ENCODE data around the gene SH3RF3.
"Not testable (repeated sequence)": the region's sequence is repeated elsewhere in the genome, so short reads cannot be mapped to it uniquely, and the experiment has no call there.

The SH3RF3 gene

DNA sequence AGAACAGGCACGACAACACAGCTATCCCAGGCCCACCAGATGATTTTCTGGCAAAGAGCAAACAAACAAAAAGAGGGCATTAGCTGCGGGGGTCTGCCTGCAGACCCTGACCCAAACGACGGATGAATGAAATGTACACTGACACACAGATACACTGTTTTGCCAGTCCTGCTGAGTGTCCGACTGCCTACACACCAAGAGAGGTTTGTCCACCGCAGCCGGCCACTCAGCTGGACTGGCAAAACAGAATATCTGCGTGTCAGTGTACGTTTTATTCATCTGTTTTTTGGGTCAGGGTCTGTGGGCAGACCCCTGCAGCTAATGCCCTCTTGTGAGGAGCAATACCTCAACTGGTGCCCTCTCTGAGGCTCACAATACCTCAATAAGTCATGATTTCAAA, 10.7 kb upstream of the SH3RF3 start:
- DNase-seq (ENCODE audit: low spot score), result no peak

DNA sequence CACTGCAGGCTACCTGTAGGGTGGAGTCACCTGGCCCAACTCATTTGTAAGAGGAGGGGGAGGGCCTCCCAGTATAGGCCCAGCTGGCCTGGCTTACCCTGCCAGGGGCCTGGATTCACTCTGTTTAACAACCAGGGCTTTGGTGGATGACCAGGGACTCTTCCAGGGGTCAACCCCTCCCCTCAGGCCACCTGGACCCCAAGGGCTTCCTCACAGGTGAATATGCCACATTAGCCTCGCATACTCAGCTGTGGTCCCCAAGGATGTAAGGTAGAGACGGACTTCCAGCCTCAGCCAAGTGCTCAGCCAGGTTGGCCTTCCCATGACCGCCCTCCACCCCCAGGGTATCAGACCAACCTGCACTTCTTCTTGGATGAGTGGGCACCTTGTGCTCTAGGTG, 8.8 kb upstream of the SH3RF3 start:
- DNase-seq (ENCODE audit: low spot score), result no peak

DNA sequence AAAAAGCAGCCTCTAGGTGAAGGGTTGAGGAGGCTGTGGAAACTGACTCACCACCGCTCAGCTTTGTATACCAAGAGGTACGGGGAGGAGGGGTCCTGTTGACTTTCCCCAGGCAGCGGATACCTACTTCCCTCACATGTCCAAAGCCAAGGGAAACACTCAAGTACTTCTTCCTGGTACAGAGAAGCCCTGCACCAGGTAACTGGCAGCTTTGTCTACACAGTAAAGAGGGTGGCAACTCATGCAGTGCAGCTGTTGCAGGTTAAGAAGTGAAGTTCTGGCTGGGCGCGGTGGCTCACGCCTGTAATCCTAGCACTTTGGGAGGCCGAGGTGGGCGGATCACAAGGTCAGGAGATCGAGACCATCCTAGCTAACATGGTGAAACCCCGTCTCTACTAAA, 8.3 kb upstream of the SH3RF3 start:
- DNase-seq (ENCODE audit: low spot score), result not testable (repeated sequence)

DNA sequence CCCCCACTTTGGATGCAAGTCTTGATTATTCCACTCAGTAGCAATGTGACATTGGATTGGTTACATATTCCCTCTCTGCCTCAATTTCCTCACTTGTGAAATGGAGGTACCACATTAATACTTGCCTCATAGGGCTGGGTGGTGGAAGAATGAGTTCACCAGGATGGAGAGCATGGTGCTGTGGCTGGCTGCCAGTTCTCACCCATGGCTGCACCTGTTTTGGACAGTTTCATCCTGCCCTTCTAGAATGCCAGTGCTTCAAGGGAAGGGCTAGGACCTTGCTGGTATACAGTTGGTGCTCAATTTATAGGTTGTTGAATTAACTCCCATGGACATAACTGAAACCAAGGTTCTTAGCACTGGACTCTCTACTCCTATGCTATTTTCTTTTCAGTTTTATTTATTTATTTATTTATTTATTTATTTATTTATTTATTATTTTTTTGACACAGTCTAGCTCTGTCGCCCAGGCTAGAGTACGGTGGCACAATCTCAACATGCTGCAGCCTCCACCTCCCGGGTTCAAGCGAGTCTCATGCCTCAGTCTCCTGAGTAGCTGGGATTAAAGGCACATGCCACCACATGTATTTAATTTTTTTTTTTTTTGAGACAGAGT, 5.3 kb upstream of the SH3RF3 start:
- DNase-seq (ENCODE audit: low spot score), result no peak

DNA sequence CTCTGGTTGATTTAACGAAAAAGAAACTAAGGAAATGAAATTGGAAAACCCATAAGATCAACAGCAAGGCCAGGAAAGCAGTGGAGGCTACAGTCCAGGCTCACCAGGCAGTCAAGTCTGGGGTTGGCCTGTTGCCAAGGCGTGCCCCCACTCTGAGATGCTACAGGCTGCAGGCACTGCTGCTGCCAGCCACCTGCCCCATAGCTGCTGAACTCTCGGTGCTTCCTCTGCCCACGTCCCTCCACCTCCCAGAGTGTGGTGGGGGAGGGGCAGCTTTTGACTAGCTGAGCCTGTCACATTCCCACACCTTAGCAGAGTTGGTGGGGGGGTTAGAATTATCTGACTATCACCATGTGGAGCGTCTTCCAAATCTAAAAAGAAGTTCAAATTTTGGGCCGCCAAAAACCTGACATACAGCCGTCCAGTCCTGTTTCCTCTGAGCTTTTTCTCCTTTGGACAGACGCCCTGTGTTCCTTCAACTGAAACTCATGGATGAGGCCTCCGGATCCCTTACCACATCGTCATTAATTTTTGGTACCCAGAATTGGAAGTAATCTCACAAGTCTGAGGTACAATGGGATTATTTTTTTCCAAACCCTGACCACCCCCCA, 3.9 kb upstream of the SH3RF3 start:
- no peak for DNase-seq (ENCODE audit: low spot score)

DNA sequence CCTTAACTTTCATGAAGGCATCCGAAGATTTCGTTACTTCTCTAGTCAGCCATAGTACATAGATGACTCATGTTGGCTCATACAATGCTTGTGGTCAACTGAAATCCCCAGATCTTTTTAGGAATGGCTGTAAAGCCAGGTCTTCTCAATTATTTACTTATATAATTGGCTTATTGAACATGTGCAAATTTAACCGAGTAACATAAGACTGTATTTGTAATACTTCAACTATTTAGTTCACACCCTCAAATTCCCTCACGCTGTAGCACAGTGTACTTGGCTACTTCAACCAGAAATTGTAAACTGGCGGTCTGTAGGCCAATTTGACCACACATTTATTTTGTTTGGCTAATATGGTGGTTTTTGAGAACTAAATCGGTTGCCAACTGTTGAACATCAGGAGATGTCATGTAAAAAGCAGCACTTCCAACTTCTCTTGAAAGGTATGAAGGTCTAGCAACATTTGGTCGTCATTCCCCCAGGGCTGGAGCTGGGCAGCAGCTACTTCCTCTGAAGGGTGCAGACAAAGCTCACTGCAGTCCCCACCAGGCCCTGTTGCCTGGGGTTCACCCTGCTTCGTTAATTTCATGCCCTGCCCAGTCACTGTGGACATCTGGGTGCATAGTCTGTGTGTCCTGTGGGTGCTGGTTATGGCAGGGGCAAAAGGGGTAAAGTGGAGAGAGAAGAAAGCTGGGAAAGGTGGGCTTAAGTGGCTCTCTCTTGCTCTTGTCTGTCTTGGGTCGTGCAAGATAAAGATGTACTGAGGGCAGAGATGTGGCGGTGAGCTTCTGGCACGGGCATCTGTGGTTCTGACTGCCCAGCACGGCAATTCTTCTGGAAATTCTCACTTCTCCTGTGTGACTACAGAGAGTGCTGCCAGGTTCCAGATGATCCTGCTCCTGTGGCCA, 3.2 kb upstream of the SH3RF3 start:
- no peak for DNase-seq (ENCODE audit: low spot score)

DNA sequence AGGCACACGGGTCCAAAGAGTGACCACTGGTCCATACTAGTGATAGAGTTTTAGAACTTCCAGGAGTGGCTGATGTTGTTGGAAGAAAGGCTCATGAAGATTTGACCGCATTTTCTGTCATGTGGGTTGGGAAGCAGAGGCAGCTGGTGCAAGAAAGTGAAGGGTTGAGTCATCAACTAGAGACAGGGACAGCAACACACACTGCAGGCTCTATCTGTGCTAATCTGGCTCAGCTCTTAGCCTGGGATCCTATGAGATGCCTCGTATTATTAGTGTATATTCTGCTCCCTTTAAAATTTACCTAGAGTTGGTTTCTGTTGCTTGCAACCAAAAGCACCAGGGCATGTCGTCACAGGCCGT, 2.5 kb upstream of the SH3RF3 start:
- peak; percentile 46 for DNase-seq (ENCODE audit: low spot score)

DNA sequence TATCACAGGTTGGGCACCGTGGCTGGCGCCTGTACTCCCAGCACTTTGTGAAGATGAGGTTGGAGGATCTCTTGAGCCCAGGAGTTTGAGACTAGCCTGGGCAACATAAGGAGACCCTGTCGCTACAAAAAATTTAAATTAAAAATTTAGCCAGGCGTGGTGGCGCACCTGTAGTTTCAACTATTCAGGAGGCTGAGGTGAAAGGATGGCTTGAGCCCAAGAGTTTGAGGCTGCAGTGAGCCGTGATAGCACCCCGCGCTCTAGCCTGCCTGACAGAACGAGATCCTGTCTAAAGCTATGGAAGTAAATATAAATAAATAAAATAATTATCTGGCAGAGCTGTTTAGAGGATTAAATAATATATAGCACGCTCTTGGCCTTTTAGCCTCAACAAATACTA, 1.4 kb upstream of the SH3RF3 start:
- DNase-seq (ENCODE audit: low spot score), result no peak

DNA sequence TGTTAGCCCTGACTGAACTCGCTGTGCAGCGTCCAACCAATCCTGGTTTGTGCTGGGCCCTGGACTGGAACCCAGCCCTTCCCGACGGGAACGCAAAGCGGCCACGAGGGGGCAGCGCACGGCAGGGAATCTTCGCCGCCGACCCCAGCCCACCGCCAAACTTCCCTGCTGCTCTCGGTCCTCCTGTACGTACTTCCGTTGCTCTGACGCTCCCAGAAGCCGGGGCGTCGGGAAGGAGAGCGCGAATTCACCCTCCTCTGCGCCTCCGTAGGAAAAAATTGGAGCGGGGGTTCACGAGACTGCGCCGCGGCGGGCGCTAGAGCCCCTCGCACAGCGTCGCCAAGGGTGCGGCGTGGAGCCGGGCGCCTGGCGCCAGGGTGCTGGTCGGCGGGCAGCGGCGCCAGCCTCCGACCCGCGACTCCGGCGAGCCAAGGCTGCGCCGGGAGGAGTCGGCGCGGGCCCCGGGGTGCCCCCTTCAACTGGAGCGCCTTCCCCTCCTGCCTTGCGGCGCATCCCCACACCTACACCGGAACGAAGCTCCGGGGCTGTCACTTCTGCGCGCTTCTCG, 873 bp upstream of the SH3RF3 start:
- peak; percentile 88 for DNase-seq (ENCODE audit: low spot score)

DNA sequence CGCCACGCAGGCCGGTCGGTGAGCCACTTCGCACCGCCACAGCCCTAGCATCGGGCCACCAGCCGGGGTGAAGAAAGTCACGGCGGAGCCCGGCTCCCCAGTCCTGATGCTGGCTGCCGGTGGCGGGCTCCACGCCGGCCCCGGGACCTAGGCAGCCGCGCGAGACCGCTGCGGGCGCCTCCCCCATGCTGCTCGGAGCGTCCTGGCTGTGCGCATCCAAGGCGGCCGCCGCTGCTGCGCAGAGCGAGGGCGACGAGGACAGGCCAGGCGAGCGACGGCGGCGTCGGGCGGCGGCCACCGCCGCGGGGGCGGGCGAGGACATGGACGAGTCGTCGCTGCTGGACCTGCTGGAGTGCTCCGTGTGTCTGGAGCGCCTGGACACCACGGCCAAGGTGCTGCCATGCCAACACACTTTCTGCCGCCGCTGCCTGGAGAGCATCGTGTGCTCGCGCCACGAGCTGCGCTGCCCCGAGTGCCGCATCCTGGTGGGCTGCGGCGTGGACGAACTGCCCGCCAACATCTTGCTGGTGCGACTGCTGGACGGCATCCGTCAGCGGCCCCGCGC, 433 bp downstream of the SH3RF3 start:
- no peak for DNase-seq (ENCODE audit: low spot score)

DNA sequence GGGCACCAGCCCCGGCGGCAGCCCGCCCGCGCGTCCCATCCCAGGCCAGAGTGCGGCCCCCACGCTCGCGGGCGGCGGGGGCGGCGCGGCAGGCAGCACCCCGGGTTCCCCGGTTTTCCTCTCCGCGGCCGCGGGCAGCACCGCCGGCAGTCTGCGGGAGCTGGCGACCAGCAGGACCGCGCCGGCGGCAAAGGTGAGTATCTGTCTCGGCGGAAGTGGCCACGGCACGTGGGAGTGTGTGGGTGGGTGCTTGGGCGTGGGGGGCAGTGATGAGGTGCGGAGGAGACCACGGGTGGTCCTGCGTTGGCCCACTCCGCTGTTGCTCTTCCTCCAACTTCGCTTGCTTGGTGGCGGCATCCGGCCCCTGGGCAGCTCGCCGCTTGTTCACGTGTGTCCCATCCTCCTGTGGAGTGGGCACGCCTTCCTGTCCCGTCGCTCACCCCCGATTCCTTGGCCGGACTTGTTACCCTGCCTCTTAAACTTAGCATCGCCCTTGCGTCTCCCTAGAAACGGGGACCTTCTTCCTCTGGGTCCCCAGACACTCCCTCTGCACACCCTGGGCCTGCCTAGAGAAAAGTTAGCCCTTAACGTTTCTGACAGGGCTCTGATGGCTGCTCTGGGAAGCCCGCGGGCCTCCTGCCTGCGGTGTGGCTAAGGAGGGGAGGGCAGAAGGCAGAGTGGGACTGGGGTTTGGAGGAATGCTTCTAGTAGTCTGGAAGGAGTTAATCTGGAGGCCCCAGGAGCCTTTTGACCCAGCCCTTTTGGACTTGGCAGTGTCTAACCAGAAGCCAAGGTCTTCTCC, 1.1 kb downstream of the SH3RF3 start:
- peak; percentile 42 for DNase-seq (ENCODE audit: low spot score)

DNA sequence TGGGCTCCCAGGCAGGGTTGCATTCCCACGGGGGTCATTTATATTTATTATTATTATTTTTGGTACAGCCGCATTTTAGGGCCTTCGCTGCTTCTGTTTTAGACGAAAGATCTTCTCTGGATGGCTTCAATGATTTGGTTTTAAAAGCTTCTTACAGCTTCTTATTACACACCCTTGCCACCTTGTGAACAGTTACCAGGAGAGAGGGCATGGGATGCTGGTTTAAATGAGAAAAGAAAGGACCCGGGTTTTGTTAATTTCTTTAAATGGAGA, 1.7 kb downstream of the SH3RF3 start:
- no peak for DNase-seq (ENCODE audit: low spot score)

DNA sequence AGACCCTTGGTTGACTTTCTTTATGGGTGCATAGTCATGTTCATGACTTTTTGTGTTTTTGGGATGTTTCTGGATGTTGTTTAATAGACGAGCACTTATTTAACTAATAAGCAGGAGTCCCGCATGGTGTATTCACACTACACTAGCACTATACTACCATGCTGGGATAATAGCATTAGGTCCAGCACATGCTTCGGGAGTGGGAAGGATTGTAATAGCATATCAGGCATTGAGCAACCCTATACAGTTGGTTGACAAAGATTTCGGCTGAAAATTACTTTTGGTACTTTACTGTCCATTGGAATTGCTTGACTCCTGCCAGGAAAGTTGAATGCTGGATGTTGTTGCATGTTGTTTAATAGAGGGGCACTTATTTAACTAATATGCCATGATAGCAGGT, 2.8 kb downstream of the SH3RF3 start:
- no peak for DNase-seq (ENCODE audit: low spot score)

DNA sequence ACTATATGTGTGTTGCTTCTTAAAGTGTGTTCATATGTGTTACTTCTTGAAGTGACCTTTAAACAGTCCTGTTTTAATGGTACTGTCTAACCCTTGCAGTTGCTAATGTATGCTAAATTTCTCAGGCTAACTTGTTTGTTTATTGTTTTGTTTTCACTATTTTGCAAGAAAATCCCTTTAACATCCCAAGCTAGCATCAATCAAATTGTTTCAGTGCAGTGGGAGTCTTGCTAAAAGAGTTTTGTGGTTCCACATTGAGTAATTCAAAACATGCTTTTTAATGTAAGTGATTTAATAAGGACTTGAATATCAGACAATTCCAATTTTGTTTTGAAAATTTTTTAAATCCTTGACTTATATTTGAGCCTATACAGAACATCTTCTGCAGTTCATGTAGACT, 3.6 kb downstream of the SH3RF3 start:
- DNase-seq (ENCODE audit: low spot score), result no peak

DNA sequence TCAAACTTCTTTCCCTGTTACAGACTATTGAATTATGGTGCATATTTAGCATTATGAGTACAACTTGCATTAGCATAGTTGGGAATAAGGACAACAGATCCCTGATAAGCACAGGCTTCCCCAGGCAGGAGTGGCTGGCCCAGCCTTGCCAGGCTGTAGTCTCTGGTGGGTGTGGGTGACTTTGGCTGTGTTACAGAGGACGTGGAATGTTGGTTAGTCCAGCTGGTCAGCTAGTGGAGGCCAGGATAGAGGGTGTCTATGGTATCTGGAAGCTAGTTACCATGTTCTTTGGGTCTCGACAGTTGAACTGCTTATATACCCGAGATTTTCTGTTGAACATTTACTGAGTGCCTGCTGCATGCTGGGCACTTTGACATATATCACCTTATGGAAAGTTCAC, 4.7 kb downstream of the SH3RF3 start:
- no peak for DNase-seq (ENCODE audit: low spot score)

DNA sequence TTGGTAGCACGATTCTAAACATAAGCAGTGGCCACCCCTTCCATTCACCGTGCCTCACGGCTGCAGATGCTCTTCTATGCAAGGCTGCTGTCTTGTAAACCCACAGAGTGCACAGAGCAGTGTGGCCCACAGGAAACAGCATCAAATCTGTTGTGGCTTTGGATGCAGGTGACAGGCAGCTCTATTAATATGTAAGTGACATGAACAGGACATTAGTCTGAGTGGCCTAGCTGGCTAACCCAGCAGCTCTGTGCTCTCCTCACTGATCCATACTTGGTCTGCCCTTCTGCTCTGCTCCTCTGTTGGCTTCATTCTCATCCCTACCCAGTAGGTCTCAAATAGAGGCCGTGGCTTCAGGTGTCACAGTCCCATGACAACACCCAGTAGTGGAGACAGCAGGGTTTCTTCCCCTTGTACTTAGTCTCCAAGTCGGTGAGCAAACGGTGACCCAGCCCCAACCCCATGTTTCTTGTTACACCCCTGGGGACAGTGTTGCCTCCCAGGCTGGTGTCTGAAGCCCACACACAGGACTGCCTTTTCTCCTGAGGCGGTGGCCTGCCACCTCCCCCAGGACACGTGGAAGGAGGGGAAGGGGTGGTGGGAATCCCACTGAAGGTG, 5.8 kb downstream of the SH3RF3 start:
- no peak for DNase-seq (ENCODE audit: low spot score)

DNA sequence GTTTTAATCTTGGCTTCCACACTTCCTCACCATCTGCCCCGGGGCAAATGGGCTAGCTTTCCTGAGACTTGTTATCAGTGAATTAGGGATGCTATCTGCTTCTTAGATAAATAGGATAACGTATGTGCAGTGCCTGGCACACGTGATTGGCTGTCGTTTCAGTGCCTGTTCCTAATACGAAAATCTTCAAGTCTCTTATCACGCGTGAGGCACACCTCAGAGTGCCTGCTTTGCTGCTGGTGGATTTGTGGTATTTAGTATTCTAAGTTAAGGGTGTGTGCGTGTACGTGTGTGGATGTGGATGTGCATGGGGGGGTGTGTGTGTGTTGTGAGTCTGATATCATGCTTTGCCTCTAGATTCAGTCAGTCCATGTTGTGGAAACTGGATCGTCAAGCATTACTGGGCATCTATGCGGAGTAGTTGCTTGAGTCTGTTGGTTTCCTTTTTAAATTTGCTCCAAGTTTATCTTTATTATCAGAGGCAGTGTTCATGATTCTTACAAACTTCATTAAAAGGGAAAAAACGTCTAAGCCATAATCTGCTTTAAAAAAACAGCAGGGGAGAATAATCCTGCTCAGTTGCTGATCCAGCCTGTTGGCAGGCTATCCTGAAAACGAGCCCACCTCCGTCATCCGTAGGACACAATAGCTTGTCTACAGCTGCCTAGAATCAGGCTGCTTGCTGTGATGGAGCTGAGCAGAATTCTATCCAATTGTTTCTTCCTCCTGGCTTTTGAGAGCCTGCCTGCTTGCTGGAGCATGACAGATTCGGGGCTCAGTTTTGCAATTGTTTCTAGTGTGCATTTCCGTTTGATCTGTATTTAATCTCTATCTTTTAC, 6.6 kb downstream of the SH3RF3 start:
- peak; percentile 81 for DNase-seq (ENCODE audit: low spot score)

DNA sequence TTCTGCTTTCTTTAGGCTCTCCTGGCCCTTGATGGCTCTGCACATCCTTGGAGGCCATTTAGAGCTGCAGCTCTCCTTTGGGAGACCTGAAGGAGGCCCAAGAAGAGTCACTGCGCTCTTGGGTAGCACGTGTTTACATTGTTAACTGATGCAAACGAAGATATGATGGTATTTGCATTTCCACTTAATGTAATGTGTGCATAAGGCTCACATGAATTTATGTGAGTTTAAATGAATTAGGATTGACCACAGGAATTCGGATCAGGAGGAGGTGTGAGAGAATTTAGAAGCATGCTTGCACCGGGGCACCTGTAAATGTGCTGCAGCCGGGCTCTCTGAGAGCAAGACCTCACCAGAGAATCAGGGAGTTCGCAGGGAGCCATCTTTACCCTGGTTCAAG, 7.5 kb downstream of the SH3RF3 start:
- no peak for DNase-seq (ENCODE audit: low spot score)

DNA sequence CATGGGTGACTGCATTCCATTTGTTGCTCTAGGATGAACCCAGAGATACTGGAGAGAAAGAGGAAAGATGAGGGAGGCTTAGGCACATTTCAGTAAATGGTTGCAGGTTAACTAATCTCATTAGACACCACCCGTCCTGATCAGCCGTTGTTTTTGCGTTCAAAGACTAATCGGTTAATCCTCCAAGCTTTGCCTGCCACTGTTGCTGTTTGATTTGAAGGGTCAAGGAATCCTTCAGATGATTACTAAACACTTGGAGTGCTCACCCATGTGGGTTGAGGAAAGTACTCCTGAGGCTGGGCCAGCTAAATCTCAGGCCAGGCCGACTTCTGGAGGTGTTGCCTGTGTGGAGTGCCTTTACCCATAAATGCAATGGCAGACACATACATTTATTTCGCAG, 8.6 kb downstream of the SH3RF3 start:
- no peak for DNase-seq (ENCODE audit: low spot score)

DNA sequence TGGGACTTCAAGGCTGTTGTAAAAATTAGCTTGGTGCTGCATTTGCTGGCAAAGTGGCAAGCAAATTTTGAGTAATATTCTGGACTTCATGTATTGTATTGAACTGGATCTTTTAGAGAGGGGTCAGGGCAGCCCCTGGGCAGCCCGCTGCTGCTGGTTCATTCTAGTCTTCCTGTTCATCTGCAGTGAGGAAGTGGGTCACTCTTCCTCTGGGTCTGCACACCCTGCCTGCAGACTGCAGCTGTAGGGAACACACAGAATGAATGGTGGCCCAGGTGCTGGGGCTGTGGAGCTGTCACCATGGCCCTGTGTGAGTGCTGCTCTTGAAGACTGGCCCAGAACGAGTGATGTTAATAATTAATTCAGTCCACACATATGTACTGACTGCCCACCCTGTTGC, 9.4 kb downstream of the SH3RF3 start:
- no peak for DNase-seq (ENCODE audit: low spot score)

DNA sequence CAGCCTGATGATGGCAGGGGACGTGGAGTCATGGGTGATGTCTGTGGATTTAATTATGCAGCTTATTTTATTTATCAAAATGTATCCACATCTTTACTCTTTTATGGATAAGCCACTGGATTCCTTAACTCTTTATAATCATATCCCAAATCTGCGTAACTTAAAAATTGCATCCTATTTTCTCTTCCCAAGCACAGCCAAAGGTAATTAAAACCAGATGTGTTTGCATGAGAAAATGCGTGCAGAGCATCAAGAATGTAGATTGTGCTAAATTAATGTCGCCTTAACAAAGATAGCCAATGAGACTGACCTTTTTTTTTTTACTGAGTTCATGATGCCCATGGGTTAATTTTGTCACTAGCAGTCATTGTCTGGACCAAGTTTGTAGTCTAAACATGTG, 10.0 kb downstream of the SH3RF3 start:
- DNase-seq (ENCODE audit: low spot score), result no peak

All from Ammon's horn (tissue), 1 donor.